ENCODE data around the gene EFCAB12. TPM values are rescaled to one million over a fixed set of nuclear protein-coding genes. Genes with fewer than 3 reads are reported as not detected.
"Not testable (repeated sequence)": the region's sequence is repeated elsewhere in the genome, so short reads cannot be mapped to it uniquely, and the experiment has no call there.

Gene EFCAB12
- total and polyA plus RNA-seq, 2 donors (not counting 3 experiments of a cell fraction or from before 2014, with no cell fraction given), result 0.15 to 0.49 TPM

GRCh38 chr3:129365296-129366136 is 62.9 kb downstream of the EFCAB12 start:
- TF ChIP-seq GATA2 (IDR thresholded peaks at IDR 0.05; ENCODE audit: insufficient read depth, insufficient read length, low read depth, low read length), result no peak
- TF ChIP-seq EZH2 (IDR thresholded peaks at IDR 0.05; ENCODE audit: borderline replicate concordance, low read depth, low read length, severe bottlenecking), result no peak
- no peak for TF ChIP-seq CTCF (IDR thresholded peaks at IDR 0.05; ENCODE audit: extremely low read depth in 1 of 2, insufficient read depth in 1 of 2, low read depth in 1 of 2, low read length in 2 of 2)
- TF ChIP-seq POLR2AphosphoS5 (IDR thresholded peaks at IDR 0.05; ENCODE audit: insufficient read depth, low read depth, low read length), result no peak
- no peak for TF ChIP-seq POLR2A (IDR thresholded peaks at IDR 0.05; ENCODE audit: low read depth, low read length)
- no peak for TF ChIP-seq FOS (IDR thresholded peaks at IDR 0.05; ENCODE audit: borderline replicate concordance, insufficient read depth, low read length)
- no peak for TF ChIP-seq JUN (IDR thresholded peaks at IDR 0.05; ENCODE audit: borderline replicate concordance, insufficient read depth, insufficient read length, low read depth)
- no peak for TF ChIP-seq MAX (IDR thresholded peaks at IDR 0.05; ENCODE audit: insufficient read depth, insufficient read length)
- TF ChIP-seq MYC (IDR thresholded peaks at IDR 0.05; ENCODE audit: low read depth, low read length), result no peak
- Histone ChIP-seq H3K4me1 (ENCODE audit: control insufficient read depth, extremely low read depth, insufficient read depth, low read length) (no peaks in the 10 kb centered on the region), H3K9me1 (replicated peaks; ENCODE audit: control insufficient read depth, extremely low read depth, insufficient read depth, low read length) (no peaks in the 10 kb centered on the region), H3K79me2 (ENCODE audit: control insufficient read depth, insufficient read depth, low read length) (no peaks in the 10 kb centered on the region), H3K4me2 (ENCODE audit: insufficient read depth, low read length) (no peak overlapping the region), H3K27me3 (ENCODE audit: control insufficient read depth in 2 of 2, insufficient read depth in 2 of 2, low read length in 2 of 2) (no peaks in the 10 kb centered on the region), H3K9me3 (replicated peaks; ENCODE audit: control insufficient read depth, insufficient read depth, low read length) (no peaks in the 10 kb centered on the region), H3K36me3 (ENCODE audit: control insufficient read depth in 2 of 2, extremely low read depth in 1 of 2, insufficient read depth in 2 of 2, low read length in 2 of 2) (no peaks in the 10 kb centered on the region), H3K9ac (replicated peaks; ENCODE audit: extremely low read depth, insufficient read depth, low read length) (no peak overlapping the region), H3K27ac (ENCODE audit: insufficient read depth, low read depth, low read length) (no peak overlapping the region), H2AFZ (ENCODE audit: low read depth, low read length) (no peak overlapping the region), H3K4me3 (replicated peaks in 1 of 3; ENCODE audit: insufficient read depth in 1 of 3, low read depth in 1 of 3, low read length in 3 of 3) (no peak overlapping the region), H4K20me1 (replicated peaks; ENCODE audit: control insufficient read depth, extremely low read depth, insufficient read depth, low read length) (no peaks in the 10 kb centered on the region)
- intact Hi-C loops (cut with micrococcal nuclease), result no loop called here
- FAIRE-seq, result no peak
- DNase-seq (ENCODE audit: low read depth, low spot score), result no peak
- CTCF ChIA-PET, result interaction anchor here (0.7 kb wide), 1 partner anchor 18 kb away, joined by 3 read pairs; no protein-coding TSS in a partner anchor
- dilution Hi-C loops (cut with MboI; ENCODE audit: extremely low pct_ligation_motif_present, low sequenced_read_pairs), result no loop called here
- no TSS peak for BruUV-seq (replicated peaks)
- POLR2A ChIA-PET, result no interaction called here

- H3K4me3 ChIP-seq (replicated peaks in 1 of 3; ENCODE audit: insufficient read depth in 1 of 3, low read depth in 1 of 3, low read length in 3 of 3); BruUV-seq (replicated peaks); intact Hi-C loops (cut with micrococcal nuclease); H3K27ac ChIP-seq (ENCODE audit: insufficient read depth, low read depth, low read length); H3K36me3 ChIP-seq (ENCODE audit: control insufficient read depth in 2 of 2, extremely low read depth in 1 of 2, insufficient read depth in 2 of 2, low read length in 2 of 2); H4K20me1 ChIP-seq (replicated peaks; ENCODE audit: control insufficient read depth, extremely low read depth, insufficient read depth, low read length); H3K9ac ChIP-seq (replicated peaks; ENCODE audit: extremely low read depth, insufficient read depth, low read length); FAIRE-seq; DNase-seq (ENCODE audit: low read depth, low spot score); H3K4me2 ChIP-seq (ENCODE audit: insufficient read depth, low read length); POLR2A ChIA-PET; H3K79me2 ChIP-seq (ENCODE audit: control insufficient read depth, insufficient read depth, low read length); H2AFZ ChIP-seq (ENCODE audit: low read depth, low read length); H3K4me1 ChIP-seq (ENCODE audit: control insufficient read depth, extremely low read depth, insufficient read depth, low read length); H3K9me1 ChIP-seq (replicated peaks; ENCODE audit: control insufficient read depth, extremely low read depth, insufficient read depth, low read length); dilution Hi-C loops (cut with MboI; ENCODE audit: extremely low pct_ligation_motif_present, low sequenced_read_pairs); H3K9me3 ChIP-seq (replicated peaks; ENCODE audit: control insufficient read depth, insufficient read depth, low read length); CTCF ChIA-PET; H3K27me3 ChIP-seq (ENCODE audit: control insufficient read depth in 2 of 2, insufficient read depth in 2 of 2, low read length in 2 of 2): not testable (repeated sequence)
These were observed 63.6 kb downstream of the EFCAB12 start for GRCh38 chr3:129364811-129365210.

Measured in endothelial cell of umbilical vein (primary cell).